Activated effector memory CD4-positive, alpha-beta T cell treated with anti-CD3 and anti-CD28 coated beads, Interleukin-2, amount 50 U/mL, for 16 hours (primary cell): Measurements from ENCODE around the gene MOV10L1.

Experiments
- DNase-seq: peaks from one replicate; pipeline ENCODE4 v3.0.0-alpha.2; 2020

The MOV10L1 gene

DNA sequence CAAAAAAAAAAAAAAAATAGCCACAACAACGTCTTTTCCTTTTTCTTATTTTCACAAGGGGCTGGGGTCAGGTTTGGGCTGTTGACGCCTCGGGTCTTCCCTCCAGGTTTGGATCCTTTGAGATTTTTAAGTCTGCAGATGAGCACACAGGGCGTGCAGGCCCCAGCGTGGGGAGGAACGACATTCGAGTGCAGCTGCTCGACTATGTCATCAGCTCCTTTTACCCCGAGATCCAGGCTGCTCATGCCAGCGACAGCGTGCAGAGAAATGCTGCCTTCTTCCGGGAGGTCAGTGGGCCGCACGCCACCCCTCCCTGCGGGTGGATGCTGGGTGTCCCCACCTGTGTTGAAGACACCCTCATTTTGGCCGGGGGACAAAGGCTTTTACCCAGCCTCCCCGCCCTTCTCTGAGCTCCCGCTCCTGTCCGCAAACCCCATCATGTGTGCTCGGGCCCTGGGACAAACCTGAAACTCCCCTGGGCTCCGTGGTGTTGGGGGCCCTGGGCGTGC, 118.7 kb downstream of the MOV10L1 start:
- no peak for DNase-seq

DNA sequence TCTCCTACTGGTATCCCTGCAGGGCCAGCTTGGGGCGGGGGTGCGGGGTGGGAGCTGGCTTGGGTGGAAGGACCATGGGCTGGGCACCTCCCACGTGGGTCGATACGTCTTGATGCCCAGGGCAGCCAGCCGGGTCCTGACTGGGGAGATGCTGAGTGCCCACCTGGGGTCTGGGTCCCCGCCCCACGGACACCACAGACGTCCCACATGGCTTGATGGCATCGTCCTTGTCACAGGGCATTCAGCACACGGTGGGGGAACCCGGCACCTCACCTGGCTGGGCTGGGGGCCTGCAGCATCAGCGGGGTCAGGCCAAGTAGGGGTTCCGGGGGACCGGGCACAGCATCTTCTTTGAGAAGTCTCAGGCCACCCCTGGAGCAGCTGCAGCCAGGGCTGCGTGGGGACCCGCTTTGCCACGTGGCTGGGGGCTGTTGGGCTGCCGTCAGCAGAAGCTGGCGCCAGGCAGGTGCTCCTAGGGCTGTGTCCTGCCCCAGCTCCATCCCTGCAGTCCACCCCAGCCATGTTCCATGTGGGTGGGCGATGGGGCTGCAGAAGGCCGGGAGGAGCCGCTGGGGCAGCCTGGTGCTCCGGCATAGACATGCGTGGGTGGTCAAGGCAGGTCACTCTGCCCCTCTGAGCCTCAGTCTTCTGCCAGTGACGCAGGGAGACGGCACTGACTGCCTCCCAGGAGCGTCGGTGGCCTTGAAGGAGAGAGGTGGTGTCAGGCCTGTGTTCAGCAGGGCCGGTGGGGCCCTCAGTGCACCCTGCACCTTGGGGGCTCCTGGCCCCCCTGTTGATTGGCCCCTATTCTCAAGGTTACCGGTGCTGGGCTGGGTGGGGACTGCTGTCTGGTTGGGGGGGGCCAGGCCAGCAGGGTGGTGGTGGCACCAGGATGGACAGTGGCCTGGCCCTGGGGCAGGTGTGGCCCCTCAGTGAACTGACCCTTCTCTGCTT, 119.4 kb downstream of the MOV10L1 start:
- DNase-seq: no peak

DNA sequence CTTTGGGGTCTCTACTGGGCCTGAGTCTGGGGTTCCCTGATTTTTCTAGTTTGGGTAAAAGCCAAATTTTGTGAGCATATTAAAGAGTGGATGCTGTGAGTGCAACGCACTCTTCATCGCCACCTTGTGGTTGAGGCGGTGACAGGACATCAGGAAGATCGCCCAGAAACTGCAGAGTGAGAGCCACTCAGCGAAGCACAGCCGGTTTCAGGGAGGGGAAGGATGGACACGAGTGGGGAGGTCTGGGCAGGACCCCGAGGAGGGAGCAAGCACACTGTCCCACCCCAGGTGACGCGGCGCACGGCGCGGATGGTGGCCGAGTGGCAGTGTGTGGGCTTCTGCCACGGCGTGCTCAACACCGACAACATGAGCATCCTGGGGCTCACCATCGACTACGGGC, 120.1 kb downstream of the MOV10L1 start:
- DNase-seq: peak; percentile 86

DNA sequence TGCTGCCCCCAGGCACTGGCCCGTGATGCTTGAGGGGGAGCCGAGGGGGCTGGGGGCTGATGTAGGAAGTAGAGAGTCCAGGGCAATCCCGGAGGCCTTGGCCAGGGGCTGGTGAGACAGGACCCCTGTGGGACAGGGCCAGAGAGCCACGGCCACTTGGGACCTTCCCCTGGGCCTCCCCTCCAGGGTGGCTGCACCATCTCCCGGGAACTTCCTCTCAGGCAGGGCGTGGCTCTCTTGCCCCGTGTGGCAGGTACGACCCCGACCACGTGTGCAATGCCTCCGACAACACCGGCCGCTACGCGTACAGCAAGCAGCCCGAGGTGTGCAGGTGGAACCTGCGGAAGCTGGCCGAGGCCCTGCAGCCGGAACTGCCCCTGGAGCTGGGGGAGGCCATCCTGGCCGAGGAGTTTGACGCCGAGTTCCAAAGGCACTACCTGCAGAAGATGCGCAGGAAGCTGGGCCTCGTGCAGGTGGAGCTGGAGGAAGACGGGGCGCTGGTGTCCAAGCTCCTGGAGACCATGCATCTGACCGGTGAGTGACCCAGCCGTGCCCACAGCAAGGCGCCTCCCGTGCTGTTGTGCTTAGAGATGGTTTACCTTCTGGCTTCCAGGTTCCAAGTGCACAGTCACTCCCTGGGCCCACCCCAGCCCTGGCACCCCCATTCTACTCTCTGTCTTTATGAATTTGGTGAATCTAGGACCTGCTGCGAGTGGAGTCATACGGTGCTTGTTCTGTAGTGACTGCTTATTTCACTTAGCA, 120.8 kb downstream of the MOV10L1 start:
- DNase-seq: no peak

DNA sequence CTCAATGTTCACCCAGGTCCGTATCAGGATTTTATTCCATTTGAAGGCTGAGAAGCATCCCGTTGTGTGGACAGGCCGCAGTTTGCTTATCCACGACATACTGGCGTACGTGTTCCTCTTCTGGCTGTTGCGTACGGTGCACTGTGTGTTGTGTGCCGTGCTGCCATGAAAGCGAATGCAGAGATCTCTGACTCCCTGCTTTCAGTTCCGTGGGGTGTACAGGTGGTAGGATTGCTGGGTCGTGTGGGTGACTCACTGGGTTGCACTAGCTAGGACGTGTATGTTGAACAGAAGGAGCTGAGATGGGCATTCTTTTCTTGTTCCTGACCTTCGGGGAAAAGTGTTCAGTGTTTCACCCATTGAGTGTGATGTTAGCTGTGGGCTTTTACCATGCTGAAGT, 121.3 kb downstream of the MOV10L1 start:
- no peak for DNase-seq
